ENCODE measurements around the gene ATP6V1A. TPM values are rescaled to one million over a fixed set of nuclear protein-coding genes. Genes with fewer than 3 reads are reported as not detected.

ATP6V1A gene
- total RNA-seq, 4 donors from 2014 or later: 21.0 to 23.5 (median 22.8) TPM

- Histone ChIP-seq H3K4me1 (peaks cover 29 to 76% (median 66%) of the 10 kb centered on the region in 4 donors), H3K9me3 (no peaks in the 10 kb centered on the region), H3K27ac (replicated peaks in 1 of 4) (peak overlapping the region; percentile 19 to 54 (median 34)), H3K4me3 (peak overlapping the region in 2 of 4 donors; percentile 10 to 20), H3K36me3 (no peaks in the 10 kb centered on the region), H3K27me3 (no peaks in the 10 kb centered on the region)
- 9% methylated on average over 3 of the region's 3 CpGs for WGBS
- DNase-seq (ENCODE audit: extremely low spot score): no peak
- TF ChIP-seq POLR2AphosphoS5 (IDR thresholded peaks at IDR 0.05) (no peak), EP300 (IDR thresholded peaks at IDR 0.05) (no peak), CTCF (IDR thresholded peaks at IDR 0.05) (peak; percentile 68 to 78 (median 72))
- intact Hi-C loops (cut with DNase I): loop anchor here (10.0 kb wide), 2 partner anchors 98 to 178 kb away; partner anchors contain the start of gene GRAMD1C
Measured at GRCh38 chr3:113736548-113737089, 10.2 kb upstream of the ATP6V1A start.

DNA sequence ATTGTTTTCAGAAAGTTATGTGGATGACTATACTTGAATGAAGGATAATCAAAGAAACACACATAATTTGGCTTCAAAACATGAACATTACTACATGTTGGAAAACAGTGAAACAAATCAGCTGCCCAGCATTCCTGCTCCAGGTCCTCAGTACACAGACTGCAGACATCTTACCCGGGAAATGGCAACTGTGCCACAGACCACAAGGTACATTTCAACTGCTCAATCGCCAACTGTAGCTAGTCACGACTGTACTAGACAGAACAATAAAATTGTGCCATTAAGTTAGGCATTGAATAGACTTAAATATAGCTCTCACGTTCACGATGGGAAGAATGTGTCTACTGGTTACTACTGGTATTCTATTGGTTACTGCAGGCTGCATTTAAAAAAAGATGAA is 5.7 kb upstream of the ATP6V1A start:
- no peak overlapping the region for H3K27ac ChIP-seq (replicated peaks in 1 of 4)
- TF ChIP-seq CTCF (IDR thresholded peaks at IDR 0.05) (no peak), POLR2A (IDR thresholded peaks at IDR 0.05; ENCODE audit: low read depth) (no peak), EP300 (IDR thresholded peaks at IDR 0.05) (no peak), POLR2AphosphoS5 (IDR thresholded peaks at IDR 0.05) (no peak)
- H3K36me3 ChIP-seq: no peaks in the 10 kb centered on the region
- intact Hi-C loops (cut with DNase I): no loop called here
- no peaks in the 10 kb centered on the region for H3K27me3 ChIP-seq
- DNase-seq (ENCODE audit: extremely low spot score): no peak
- no peaks in the 10 kb centered on the region for H3K9me3 ChIP-seq
- 64% methylated on average over 5 of the region's 5 CpGs for WGBS
- no peak overlapping the region for H3K4me3 ChIP-seq
- H3K4me1 ChIP-seq: peaks cover 44 to 82% (median 78%) of the 10 kb centered on the region in 4 donors

- no peak for TF ChIP-seq CTCF (IDR thresholded peaks at IDR 0.05)
- TF ChIP-seq POLR2A (IDR thresholded peaks at IDR 0.05; ENCODE audit: low read depth): no peak
- TF ChIP-seq POLR2AphosphoS5 (IDR thresholded peaks at IDR 0.05): no peak
- TF ChIP-seq EP300 (IDR thresholded peaks at IDR 0.05): no peak
- Histone ChIP-seq H3K36me3 (no peaks in the 10 kb centered on the region), H3K27me3 (no peaks in the 10 kb centered on the region), H3K4me3 (no peak overlapping the region), H3K9me3 (no peaks in the 10 kb centered on the region), H3K4me1 (peaks cover 39 to 77% (median 72%) of the 10 kb centered on the region in 4 donors), H3K27ac (replicated peaks in 1 of 4) (no peak overlapping the region)
- intact Hi-C loops (cut with DNase I): no loop called here
- 79% methylated on average over 1 of the region's 1 CpG for WGBS
- DNase-seq (ENCODE audit: extremely low spot score): no peak
Measured at GRCh38 chr3:113741620-113742019, 5.2 kb upstream of the ATP6V1A start.

DNA sequence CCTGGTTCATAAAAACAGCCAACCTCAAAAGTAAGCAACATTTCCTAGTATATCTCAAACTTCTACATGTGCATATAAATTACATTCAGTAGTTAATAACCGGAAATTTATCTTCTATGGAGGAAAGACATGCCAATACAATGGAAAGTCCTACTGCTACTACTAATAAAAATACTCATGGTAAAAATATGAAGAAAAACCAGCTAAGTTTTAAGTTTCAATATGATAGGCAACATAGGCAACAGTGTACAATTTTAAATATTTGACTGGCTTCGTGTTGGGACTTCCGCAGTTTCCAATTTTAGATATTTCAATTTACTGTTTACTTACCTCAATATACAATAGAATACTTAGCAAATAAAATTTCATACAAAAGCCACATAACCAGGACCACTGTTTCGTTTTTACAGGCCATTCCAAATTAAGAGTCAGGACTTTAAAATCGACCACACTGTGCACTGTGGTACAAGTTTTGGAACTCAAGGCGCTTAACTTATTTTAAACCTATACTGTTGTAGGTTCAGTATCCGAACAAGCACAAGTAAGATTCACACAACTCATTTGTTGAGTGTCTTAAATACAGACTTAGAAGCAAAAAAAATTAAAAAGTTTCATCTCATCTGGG is 3.7 kb upstream of the ATP6V1A start:
- no peaks in the 10 kb centered on the region for H3K9me3 ChIP-seq
- DNase-seq (ENCODE audit: extremely low spot score): no peak
- intact Hi-C loops (cut with DNase I): no loop called here
- 72% methylated on average over 7 of the region's 7 CpGs for WGBS
- no peaks in the 10 kb centered on the region for H3K36me3 ChIP-seq
- H3K27me3 ChIP-seq: no peaks in the 10 kb centered on the region
- peak overlapping the region in 1 of 4 donors; percentile 97 for H3K27ac ChIP-seq (replicated peaks in 1 of 4)
- H3K4me1 ChIP-seq: peaks cover 34 to 72% (median 66%) of the 10 kb centered on the region in 4 donors
- no peak overlapping the region for H3K4me3 ChIP-seq
- TF ChIP-seq POLR2A (IDR thresholded peaks at IDR 0.05; ENCODE audit: low read depth): no peak
- no peak for TF ChIP-seq CTCF (IDR thresholded peaks at IDR 0.05)
- no peak for TF ChIP-seq POLR2AphosphoS5 (IDR thresholded peaks at IDR 0.05)
- no peak for TF ChIP-seq EP300 (IDR thresholded peaks at IDR 0.05)
